Prostate gland (tissue), 2 donors: ENCODE results near the gene MAD1L1. TPM values are rescaled to one million over a fixed set of nuclear protein-coding genes. Genes with fewer than 3 reads are reported as not detected.

Experiments used
- DNase-seq: peaks from one replicate; pipeline ENCODE4 v3.0.0-alpha.2; 2019; ENCODE audit warnings: low spot score
- H3K27ac ChIP-seq, 2 donors: fragments of 200-600 bp; sonication (generic); 2 replicates each; pipeline ENCODE4 v1.5.1; 2017 to 2019
- H3K27me3 ChIP-seq: fragments of 200-600 bp; sonication (generic); replicated peaks from 2 replicates; pipeline ENCODE4 v1.5.1; 2019; ENCODE audit not compliant: insufficient read depth
- H3K36me3 ChIP-seq, 2 donors: fragments of 200-600 bp; sonication (generic); 1 replicate in 1 of 2; 2 replicates in 1 of 2; pipeline versions ENCODE4 v1.5.1 to v1.8.1; 2017 to 2019
- H3K4me1 ChIP-seq: fragments of 200-600 bp; sonication (generic); replicated peaks from 2 replicates; pipeline ENCODE4 v1.5.1; 2019
- H3K4me3 ChIP-seq, 2 donors: fragments of 200-600 bp; sonication (generic); 2 replicates each; pipeline ENCODE4 v1.5.1; 2017 to 2019
- H3K9me3 ChIP-seq: fragments of 200-600 bp; sonication (generic); 2 replicates; pipeline ENCODE4 v1.5.1; 2017
- CTCF ChIP-seq, 4 experiments: fragments of 200-600 bp in 2 of 4; fragments of 450-650 bp in 2 of 4; sonication (generic) in 2 of 4; IDR thresholded peaks; 1 replicate in 3 of 4; 2 replicates in 1 of 4; pipeline ENCODE4 v1.5.1; 2016 to 2019; ENCODE audit warnings: antibody characterized with exemption in 4 of 4, mild to moderate bottlenecking in 2 of 4, moderate library complexity in 2 of 4
- POLR2A ChIP-seq: fragments of 450-650 bp; IDR thresholded peaks from one replicate; pipeline ENCODE4 v1.6.1; 2016; ENCODE audit warnings: antibody characterized with exemption, mild to moderate bottlenecking
- POLR2AphosphoS5 ChIP-seq: sonication (generic); formaldehyde crosslinking; IDR thresholded peaks from one replicate; pipeline ENCODE4 v1.6.1; 2017; ENCODE audit warnings: antibody characterized with exemption
- whole genome bisulfite sequencing: methylation state at CpG from one replicate; pipeline ENCODE4 v1.1.5; 2018; 5-methylcytosine and 5-hydroxymethylcytosine counted together
- intact Hi-C: fragments of 100-400 bp; cut with DNase I; formaldehyde crosslinking; loops from one replicate; pipeline ENCODE4 v1.14.2; 2022
- total RNA-seq, 2 donors: library from RNA; depleted of rRNA; stranded (reverse); fragments of >200 nt; gene quantifications; one replicate each; pipeline ENCODE4 v1.1.0, GENCODE V29; 2016

The MAD1L1 gene
- total RNA-seq, 2 donors from 2014 or later: 79.3 to 91.9 TPM

DNA sequence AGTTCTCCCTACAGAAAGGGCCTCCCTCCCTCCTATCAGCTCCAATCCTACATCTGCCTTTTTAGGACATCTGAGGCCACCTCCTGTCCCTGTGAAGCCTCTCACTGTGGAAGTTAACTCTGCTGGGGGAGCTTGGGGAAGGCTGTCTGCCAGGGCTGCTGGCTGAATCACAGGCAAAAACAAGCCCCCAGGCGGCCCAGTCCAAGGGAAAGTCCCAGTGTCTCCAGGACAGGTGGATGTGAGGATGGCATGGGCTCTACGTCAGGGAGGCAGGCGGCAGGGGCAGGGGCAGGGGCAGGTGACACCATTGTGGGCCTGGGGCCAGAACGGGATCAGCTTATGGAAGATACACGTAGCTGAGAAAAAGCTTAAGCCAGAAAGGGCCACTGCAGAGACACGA lies 240.2 kb downstream of the MAD1L1 start:
- WGBS: 75% methylated on average over 6 of the region's 6 CpGs
- H3K27ac ChIP-seq: no peak overlapping the region
- no peak for TF ChIP-seq CTCF (IDR thresholded peaks at IDR 0.05)
- no peak for TF ChIP-seq POLR2A
- no peak for TF ChIP-seq POLR2AphosphoS5
- H3K9me3 ChIP-seq: no peaks in the 10 kb centered on the region
- no peaks in the 10 kb centered on the region for H3K36me3 ChIP-seq
- H3K4me3 ChIP-seq: no peak overlapping the region
- H3K27me3 ChIP-seq: no peaks in the 10 kb centered on the region
- no peaks in the 10 kb centered on the region for H3K4me1 ChIP-seq
- intact Hi-C loops: no loop called here
- no peak for DNase-seq

DNA sequence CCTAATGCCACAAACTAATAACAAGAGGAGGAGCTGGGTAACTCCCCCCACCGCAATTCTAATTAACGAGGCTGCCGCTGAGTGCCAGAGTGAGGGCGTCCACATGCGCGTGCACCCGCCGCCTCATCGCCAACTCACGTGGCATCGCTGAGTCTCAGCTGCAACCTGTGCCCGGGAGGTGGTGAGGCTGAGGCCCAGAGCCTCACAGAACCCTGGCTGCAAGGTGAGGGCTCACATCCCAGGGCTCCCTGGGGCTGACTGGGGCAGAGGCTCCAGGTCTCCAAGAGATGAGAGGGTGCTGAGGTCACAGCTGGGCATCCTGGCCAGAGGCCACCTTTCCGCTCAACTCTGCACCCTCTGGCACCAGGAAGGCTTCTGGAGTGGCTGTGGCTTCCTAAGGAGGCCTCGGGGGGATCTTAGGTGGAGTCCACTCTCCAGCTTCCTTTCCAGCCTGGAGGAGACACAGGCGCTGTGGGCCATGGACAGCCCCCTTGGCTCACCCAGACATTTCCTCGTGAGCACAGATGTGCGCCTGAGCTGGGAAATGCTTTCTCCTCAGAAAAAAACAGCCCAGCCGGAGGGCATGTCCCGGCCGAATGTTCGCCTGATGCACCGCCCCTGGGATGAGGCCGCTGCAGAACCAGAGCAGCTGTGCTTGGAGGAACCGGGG lies 242.6 kb downstream of the MAD1L1 start:
- Histone ChIP-seq H3K9me3 (no peaks in the 10 kb centered on the region), H3K36me3 (no peaks in the 10 kb centered on the region), H3K4me3 (no peak overlapping the region), H3K27ac (no peak overlapping the region), H3K4me1 (no peaks in the 10 kb centered on the region), H3K27me3 (no peaks in the 10 kb centered on the region)
- WGBS: 83% methylated on average over 24 of the region's 24 CpGs
- intact Hi-C loops: no loop called here
- DNase-seq: no peak
- no peak for TF ChIP-seq POLR2AphosphoS5
- TF ChIP-seq POLR2A: no peak
- no peak for TF ChIP-seq CTCF (IDR thresholded peaks at IDR 0.05)

DNA sequence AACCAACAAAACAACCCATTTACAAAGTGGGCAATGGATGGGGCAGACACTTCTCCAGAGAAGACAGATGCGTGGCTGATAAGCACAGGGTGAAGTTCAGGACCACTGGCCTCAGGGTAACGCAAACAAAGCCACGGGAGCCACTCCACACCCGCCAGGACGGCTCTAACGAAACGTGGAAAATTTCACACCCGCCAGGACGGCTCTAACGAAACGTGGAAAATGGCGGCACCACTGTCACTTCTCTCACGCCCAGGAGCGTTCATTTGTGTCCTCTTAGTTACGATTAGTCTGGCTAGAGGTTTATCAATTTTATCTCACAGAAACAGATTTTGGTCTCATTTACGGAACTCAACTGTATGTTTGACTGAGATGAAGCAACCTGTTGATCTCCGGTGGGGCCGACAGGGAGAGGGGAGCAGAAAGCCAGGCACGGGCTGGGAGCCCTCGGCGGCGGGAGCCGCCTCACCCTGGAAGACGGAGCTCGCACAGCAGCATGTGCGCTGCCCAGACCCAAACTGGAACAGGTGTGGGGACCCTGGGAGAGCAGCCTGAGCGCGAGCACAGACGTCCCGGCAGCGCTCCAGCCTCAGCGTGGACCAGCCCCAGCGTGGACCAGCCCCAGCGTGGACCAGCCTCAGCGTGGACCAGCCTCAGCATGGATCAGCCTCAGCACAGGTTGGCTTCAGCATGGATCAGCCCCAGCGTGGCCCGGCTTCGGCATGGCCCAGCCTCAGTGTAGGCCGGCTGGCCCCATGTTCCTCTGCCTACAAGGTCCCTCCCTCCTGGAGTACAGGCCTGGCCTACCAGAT lies 243.5 kb downstream of the MAD1L1 start:
- Histone ChIP-seq H3K36me3 (no peaks in the 10 kb centered on the region), H3K27ac (no peak overlapping the region), H3K4me1 (no peaks in the 10 kb centered on the region), H3K9me3 (no peaks in the 10 kb centered on the region), H3K27me3 (no peaks in the 10 kb centered on the region), H3K4me3 (no peak overlapping the region)
- 96% methylated on average over 39 of the region's 39 CpGs for WGBS
- no peak for TF ChIP-seq POLR2AphosphoS5
- no peak for TF ChIP-seq CTCF (IDR thresholded peaks at IDR 0.05)
- TF ChIP-seq POLR2A: no peak
- no peak for DNase-seq
- intact Hi-C loops: no loop called here

GRCh38 chr7:1988533-1988930 lies 244.2 kb downstream of the MAD1L1 start:
- intact Hi-C loops: no loop called here
- TF ChIP-seq CTCF (IDR thresholded peaks at IDR 0.05): no peak
- no peak for TF ChIP-seq POLR2AphosphoS5
- no peak for TF ChIP-seq POLR2A
- DNase-seq: no peak
- H3K4me3 ChIP-seq: no peak overlapping the region
- no peaks in the 10 kb centered on the region for H3K4me1 ChIP-seq
- 96% methylated on average over 17 of the region's 17 CpGs for WGBS
- no peaks in the 10 kb centered on the region for H3K36me3 ChIP-seq
- no peaks in the 10 kb centered on the region for H3K9me3 ChIP-seq
- H3K27ac ChIP-seq: no peak overlapping the region
- H3K27me3 ChIP-seq: no peaks in the 10 kb centered on the region
